Stimulated activated CD4-positive, alpha-beta T cell treated with anti-CD3 and anti-CD28 coated beads, Interleukin-15, amount 100 ng/mL, for 24 hours (primary cell): ENCODE measurements around the gene PTPRD.

ENCODE experiments used
- DNase-seq: peaks from one replicate; pipeline ENCODE4 v3.0.0-alpha.2; 2020

The PTPRD gene

DNA sequence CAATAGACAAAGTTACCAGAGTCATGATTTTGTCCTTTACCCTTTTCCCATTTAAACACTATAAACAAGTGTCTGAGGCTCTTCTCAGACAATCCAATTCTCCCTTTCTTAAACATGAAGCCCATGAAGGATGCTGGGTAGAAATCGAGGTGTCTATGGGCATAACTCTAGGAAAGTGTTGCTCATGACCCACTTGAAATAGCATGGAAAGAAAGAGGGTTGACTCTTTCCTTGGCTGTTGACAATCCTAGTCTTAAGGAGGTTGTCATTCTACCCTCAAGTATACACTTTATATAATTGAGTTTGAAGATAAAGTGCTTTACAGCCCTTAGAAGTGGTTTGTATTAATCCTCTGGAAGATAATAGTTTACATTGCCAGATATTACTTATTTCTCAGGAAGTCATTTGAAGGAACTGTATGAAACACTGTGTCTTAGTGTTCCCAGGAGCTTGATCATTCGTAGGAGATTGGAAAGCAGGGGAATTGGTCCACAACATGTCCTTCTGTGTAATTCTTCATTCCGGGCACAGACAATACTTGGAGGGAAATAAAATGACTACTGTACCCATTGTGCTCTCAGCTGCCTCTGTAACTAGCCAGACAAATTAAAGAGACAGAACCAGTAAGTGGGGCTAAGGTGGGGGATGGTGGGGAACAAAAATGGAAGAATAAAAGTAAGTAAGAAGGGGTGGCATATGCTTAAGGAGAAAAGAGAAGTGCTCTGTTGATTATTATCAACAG lies 1734.9 kb downstream of the PTPRD start:
- no peak for DNase-seq

DNA sequence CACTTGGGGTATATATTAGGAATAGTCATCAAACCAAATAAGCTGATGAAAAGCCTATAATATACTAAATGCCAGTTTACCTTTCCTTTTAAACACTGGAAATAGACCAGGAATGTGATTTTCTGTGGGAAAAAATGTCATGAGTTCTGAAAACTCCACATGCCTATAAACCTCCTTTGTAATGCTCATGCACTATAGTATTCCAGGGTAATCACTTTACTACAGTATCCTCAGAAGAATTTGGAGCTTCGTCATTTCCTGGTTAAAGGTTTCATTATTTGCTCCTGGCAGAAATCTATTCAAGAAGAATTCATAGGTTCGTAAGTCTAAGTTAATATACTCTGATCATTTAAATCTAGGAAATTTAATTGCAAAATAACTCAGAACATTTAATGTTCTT lies 1736.5 kb downstream of the PTPRD start:
- DNase-seq, result no peak

GRCh38 chr9:8874482-8874881 lies 1738.3 kb downstream of the PTPRD start:
- DNase-seq, result no peak

GRCh38 chr9:8872802-8873201 lies 1740.0 kb downstream of the PTPRD start:
- no peak for DNase-seq

DNA sequence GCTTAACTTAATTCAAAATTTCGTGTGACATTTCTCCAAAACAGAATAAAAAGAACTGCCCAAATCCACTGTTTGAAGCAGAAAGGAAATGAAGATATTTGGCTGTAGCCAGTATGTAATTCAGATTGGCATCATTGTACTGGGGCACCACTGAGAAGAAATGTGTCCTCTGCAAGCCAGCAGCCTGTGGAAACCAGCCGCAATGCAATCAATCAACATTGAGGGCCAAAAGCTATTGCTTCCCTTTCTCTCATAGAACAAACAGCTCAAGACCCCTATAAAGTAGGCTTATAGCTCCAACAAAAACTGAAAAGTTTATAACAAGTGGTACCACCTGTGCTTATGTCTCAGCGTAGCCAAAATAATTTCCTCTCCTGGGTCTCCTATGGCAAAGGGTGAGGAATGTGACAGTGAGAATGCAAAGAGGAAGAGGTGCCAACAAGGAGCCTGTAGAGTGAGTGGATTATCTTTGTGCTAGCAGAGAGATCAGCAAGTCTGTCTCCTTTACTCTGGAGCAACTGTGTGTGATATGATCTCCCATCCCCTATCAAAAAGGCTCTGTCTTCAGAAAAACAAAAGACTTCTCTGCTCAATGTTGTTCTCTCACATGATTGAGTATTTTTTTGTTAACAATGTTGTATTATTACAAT lies 1740.9 kb downstream of the PTPRD start:
- DNase-seq, result no peak

DNA sequence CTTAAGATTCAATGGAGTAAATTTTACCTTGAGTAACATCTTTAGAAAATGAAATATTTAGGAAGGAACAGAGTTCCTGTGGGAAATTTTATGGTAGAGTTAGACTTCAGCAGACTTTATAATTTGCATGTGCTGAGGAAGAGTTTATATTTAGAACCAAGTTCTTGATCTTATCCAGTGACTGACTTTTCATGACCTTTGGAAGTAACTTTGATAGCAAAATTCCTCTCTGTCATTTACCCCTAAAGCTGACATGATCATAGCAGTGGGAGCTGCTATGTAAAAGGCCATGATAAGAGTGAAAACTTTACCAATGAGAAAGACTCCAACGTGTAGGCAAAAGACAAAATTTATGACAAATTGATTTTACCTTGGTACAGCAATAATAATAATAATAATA lies 1741.4 kb downstream of the PTPRD start:
- DNase-seq, result no peak

GRCh38 chr9:8869812-8870211 lies 1743.0 kb downstream of the PTPRD start:
- DNase-seq, result no peak

- no peak for DNase-seq
Measured at GRCh38 chr9:8868632-8869031, 1744.2 kb downstream of the PTPRD start.

- DNase-seq, result no peak
Measured at GRCh38 chr9:8867148-8867547, 1745.7 kb downstream of the PTPRD start.

GRCh38 chr9:8864545-8864896 lies 1748.3 kb downstream of the PTPRD start:
- DNase-seq, result no peak

GRCh38 chr9:8863886-8864544 lies 1748.8 kb downstream of the PTPRD start:
- no peak for DNase-seq

DNA sequence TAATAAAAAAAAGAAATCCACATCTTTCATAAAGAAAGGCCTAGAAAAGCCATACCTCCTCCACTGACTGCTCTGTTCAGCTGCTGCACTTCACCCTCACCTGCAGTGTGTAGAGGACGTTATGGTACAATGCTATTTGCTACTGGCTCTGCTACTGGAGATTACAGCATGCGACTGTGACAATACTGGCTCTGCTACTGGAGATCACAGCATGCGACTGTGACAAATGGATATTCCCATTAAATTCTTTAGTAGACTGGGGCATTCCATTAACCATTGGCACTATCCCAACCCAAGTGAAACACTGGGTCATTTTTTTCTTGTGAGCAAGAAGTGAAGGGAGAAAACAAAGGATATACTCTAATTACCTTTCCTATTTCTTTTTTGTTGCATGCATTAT lies 1749.7 kb downstream of the PTPRD start:
- no peak for DNase-seq

DNA sequence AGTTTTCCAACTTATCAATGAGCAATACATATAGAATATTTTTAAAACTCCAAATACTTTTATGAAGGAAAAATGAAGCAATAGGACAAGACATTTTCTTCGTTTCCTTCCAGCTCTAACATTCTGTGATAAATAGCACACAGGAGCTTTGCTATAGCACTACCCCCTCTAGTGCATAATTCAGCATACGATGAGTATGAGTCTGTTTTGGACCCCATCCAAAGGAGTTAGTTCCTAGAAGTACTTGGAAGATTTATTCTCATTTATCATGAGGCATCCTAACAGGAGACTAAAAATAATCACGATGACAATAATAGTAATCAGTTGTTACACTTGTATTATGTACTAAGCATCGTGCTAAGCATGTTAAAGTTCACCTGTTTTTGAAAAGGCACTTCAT lies 1751.9 kb downstream of the PTPRD start:
- DNase-seq, result no peak

- DNase-seq, result no peak
Measured at GRCh38 chr9:8860086-8860485, 1752.7 kb downstream of the PTPRD start.

GRCh38 chr9:8859416-8859815 lies 1753.4 kb downstream of the PTPRD start:
- DNase-seq, result no peak

GRCh38 chr9:8858596-8859161 lies 1754.1 kb downstream of the PTPRD start:
- no peak for DNase-seq

DNA sequence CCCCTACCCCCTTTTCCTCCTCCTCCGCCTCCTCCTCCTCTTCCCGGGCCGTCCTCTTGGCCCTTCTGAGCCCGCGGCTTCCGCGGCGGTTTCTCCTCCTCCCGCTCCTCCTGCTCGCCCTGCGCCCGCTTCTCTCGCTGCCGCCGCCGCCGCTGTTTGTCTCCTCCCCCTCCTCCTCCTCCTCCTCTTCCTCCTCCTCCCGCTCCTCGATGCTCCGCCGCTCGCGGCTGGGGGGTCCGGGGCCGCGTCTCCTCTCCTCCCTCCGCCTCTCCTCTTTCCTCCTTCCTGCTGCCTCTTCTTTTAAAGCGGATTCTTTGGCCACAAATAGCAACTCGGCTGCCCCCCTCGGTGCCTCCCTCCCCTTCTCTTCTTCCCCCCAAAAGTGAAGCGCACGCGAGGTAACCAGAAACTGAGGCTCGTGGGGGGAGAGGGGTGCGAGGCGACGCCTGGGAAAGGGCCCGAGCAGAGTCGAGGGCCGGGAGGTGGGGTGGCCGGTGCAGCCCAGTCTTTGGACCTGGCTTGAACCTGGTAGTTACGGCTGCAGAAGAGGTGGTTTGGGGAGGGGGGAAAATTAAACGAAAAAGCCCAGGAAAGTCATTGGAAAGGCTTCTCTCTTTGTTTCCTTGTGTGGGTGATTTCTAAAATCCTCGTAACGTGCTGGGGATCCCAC lies 1754.7 kb downstream of the PTPRD start:
- DNase-seq, result peak; percentile 43

GRCh38 chr9:8857068-8857925 lies 1755.5 kb downstream of the PTPRD start:
- peak; percentile 16 for DNase-seq

DNA sequence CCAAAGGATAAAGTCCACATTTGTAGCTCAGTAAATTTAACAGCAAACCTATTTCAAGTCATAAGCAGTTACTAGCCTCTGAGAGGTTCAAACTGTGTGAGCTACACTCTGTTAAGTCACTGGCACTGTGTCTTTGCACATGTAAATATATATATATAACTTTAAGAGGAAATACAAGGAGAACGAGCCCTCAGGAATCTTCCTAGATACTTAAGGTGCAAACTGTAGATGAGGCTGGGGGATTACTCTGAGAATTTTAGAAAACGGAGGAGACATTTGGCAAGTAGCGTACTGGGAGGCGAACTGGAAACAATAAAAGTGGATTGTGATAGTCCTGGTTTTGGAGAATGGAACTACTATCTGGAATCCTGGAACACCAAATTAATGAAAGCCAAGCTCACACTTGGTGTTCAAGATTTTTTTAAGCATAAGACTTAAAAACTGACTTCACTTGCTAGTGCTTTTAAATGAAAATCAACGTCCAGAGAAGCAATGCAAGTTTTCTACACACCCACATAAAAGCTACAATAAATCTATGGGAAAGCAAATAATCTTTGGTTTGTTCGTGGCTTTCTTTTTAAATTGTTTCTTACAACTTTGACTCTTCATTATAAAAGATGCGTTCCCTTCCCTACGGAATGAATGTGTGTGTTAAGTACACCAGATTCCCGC lies 1756.3 kb downstream of the PTPRD start:
- no peak for DNase-seq

GRCh38 chr9:8855046-8855445 lies 1757.8 kb downstream of the PTPRD start:
- no peak for DNase-seq

- no peak for DNase-seq
Measured at GRCh38 chr9:8852301-8852864, 1760.4 kb downstream of the PTPRD start.
